HG02973 (cell line): ENCODE results near the gene PANK4.

Experiments used
- ATAC-seq: cut with Tn5 transposase; IDR thresholded peaks from one replicate; pipeline ENCODE4 v1.9.1; 2021; ENCODE audit warnings: moderate library complexity; ENCODE audit not compliant: unreplicated experiment

Gene PANK4

GRCh38 chr1:2501041-2501819 is 25.2 kb downstream of the PANK4 start:
- ATAC-seq, result no peak

DNA sequence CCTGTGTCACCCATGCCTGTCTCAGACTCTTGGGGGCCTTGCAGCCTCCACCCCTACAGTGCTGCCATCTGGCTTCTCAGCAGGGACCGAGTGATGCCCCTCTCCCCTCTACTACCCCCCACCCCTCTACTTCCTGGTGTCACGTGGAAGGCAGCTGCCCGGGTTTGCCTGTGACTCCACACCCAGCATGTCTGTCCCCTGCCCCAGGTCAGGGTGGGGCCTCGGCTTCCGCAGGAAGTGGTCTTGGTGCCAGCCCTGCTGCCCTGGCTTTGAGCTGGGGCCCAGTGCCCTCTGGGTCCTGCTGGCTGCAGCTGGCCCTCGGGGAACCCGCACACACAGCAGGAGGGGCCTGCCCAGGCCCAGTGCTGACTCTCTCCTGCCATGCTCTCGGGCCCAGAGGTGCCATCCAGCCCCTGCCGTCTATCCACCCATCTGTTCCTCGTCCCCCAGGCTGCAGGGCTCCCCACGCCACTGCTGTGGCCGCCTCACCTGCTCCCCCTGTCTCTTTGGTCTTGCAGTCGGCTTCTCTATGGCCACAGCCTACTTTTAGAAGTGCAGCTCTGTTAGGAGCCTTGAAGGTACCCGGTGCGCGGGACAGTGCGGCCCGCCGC is 26.3 kb downstream of the PANK4 start:
- no peak for ATAC-seq

DNA sequence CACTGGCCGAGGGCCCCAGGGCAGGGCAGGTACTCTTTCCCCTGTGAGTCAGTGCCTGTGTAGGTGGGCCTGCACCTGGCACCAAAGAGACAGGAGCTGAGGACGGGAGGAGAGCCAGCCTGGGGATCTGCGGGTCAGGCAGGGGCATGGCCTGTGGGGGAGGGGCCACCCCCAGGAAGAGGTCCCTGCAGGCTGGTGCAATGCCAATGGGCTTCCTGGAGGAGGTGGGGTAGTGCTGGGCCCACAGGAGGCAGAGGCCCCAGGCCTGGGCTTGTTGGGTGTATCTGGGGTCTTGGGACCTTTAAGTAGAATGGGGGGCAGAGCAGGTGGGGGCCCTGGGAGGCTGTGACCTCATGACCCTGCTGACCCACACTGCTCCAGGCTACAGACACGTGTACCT is 27.1 kb downstream of the PANK4 start:
- ATAC-seq, result no peak

- ATAC-seq, result no peak
These were observed 27.7 kb downstream of the PANK4 start for GRCh38 chr1:2498648-2499047.

DNA sequence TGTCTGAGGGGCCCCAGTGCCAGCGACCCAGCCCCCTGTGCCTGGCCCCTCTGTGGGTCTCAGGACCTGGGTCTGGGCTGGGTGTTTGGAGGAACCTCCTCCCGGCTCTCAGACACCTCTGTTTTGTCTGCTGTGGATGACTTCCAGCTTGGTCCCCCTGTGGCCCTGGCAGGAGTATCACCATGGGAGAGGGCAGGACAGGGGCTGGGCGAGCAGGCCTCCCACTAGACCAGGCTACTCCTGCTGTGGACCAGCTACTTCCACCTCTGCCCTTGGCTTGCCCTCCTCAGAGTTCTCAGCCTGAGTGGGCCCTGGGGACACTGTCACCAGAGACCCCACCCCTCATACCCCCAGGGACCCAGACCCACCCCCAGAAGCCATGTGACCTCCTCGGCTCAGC is 28.5 kb downstream of the PANK4 start:
- no peak for ATAC-seq

- ATAC-seq, result no peak
These were observed 29.6 kb downstream of the PANK4 start for GRCh38 chr1:2496746-2497145.

GRCh38 chr1:2496087-2496622 is 30.2 kb downstream of the PANK4 start:
- no peak for ATAC-seq

DNA sequence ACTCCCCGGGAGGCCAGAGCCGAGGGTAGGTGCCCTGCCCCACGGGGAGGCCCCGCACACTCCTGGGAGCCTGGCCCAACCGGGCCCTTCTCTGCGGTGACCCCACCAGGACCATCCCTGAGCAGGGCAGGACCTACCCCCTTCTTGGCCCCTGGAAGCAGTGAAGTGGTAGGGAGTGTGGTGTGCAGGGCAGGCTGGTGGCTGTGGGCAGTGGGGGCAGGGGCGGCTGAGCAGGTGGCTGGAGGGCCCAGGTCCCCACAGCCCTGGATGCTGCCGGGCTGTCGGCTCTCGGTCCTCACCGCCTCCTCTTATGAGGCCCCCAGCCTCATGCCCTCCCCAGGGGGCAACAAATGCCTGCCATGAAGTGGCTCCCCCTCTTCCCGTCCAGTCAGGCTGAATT is 30.9 kb downstream of the PANK4 start:
- ATAC-seq, result no peak

DNA sequence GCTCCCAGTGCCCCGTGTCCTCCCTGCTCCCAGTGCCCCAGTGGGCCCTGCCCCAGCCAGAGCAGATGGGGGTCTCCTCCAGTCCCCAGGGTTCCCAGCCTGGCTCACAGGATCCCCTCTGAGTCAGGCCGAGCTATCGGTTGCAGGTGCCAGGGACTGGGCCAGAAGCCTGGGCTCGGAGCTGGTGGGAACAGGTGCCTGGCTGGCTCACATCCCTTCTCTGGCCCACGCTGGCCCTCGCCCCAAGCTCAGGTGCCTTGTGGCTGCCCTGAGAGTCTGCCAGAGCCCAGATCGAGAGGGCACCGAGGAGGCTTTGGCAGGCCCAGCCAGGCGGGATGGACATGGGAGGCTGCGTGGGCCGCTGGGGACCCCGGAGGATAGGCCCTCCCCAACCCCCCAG is 31.4 kb downstream of the PANK4 start:
- no peak for ATAC-seq

GRCh38 chr1:2494323-2494693 is 32.1 kb downstream of the PANK4 start:
- no peak for ATAC-seq

- ATAC-seq, result no peak
These were observed 32.6 kb downstream of the PANK4 start for GRCh38 chr1:2493691-2494322.

- no peak for ATAC-seq
These were observed 33.2 kb downstream of the PANK4 start for GRCh38 chr1:2493218-2493617.

DNA sequence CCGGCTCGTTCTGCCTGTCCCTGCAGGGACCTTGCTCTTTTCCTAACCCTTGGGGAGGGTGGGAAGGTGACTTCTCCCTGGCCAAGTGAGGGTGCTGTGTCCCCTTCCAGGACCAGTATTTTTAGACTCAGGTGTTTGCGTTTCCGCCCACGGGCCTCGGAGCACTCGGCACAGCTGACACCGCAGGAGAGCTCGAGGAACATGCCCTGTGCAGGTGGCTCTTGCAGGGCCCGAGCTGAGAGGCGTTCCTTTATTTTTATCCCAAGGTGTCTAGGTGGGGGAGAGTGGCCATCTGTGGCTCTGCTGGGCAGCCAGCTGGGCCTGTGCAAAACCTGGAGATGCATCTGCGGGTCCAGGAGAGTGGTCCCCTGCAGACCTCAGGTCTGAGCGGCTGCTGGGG is 34.3 kb downstream of the PANK4 start:
- ATAC-seq, result no peak

DNA sequence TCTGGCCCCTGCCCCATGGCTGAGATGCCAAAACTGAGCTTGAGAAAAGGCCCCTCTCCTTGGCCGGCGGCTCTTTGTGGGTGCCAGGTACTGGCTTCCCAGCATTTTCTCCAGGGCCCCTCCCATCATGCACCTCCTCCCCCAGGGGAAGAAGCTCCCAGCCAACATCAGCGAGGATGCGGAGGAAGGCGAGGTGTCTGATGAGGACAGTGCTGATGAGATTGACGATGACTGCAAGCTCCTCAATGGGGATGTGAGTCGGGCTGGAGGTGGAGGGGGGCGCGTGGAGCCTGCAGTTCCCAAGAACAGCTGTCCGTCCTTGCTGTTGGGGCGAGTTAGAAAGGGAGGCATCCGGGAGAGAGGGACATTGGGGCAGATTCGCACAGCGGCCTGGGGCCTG is 36.8 kb downstream of the PANK4 start:
- no peak for ATAC-seq

DNA sequence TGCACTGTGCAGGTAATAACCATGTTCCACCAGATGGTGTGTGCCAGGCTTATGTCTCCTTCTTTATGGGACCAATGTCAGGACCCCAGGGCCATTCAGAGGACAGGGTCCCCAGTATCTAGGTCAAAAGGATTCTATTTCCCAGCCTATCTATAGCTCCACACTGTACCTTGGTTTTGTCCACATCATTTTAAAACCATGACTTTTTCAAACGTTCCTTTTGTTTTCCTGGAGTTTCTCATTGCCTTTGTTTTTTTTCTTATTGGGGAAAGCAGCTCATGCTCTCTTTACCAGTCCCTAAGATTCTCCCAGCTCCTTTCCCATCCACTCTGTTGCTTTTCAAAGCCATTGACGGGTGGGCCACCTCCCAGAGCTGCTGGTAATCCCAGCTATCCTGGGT is 37.7 kb downstream of the PANK4 start:
- ATAC-seq, result no peak

DNA sequence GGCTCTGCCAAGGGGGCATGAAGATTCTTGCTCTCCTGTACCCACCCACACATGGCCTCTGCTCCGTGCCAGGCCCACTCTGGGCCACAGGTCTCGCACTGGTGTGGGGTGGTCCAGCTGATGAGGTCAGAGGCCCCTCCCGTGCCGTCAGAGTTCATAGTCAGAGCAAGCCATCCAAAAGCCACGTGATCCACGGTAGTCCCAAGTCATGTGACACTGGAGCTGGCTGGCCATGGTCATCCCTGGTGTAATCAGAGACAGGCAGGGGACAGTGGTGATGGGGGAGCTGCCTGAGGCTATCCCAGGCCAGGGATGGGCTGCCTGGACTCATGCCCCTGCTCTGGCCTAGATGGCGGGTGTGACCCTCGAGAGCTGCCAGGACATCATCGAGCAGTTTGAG is 39.8 kb downstream of the PANK4 start:
- ATAC-seq, result no peak

DNA sequence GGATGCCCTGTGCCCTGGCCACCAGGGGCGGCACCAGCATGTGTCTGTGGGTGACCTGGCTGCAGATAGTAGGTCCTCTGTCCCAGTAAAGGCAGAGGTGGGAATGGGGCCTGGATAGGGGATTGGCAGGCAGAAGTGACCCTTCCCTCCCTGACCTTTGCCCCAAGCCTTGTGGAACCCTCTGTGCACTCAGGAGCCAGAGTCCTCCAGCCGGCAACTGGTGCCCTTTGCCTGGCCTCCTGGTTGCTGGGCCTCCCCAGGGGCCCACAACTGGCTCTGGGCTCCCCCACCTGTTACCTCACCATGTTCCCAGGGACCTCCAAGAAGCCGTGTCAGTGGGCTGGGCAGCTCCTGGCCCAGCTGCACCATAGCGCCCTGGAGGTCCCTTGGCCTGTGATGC is 40.4 kb downstream of the PANK4 start:
- ATAC-seq, result no peak

DNA sequence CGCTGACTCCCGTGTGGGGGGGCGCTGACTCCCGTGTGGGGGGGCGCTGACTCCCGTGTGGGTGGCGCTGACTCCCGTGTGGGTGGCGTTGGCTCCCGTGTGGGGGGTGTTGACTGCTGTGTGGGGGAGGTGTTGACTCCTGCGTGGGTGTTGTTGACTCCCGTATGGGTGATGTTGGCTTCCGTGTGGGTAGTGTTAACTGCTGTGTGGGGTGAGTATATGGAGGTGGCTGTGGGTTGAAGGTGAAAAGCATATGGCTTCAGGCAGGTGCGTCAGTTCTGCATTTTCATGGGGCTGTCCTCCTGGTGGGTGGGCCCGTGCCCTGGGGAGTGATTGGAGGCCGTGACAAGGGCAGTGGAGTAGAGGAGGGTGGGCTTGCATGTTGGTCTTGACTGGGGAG is 42.4 kb downstream of the PANK4 start:
- ATAC-seq, result no peak

- ATAC-seq, result no peak
These were observed 43.4 kb downstream of the PANK4 start for GRCh38 chr1:2483026-2483425.

- ATAC-seq, result no peak
These were observed 43.8 kb downstream of the PANK4 start for GRCh38 chr1:2482588-2482987.

DNA sequence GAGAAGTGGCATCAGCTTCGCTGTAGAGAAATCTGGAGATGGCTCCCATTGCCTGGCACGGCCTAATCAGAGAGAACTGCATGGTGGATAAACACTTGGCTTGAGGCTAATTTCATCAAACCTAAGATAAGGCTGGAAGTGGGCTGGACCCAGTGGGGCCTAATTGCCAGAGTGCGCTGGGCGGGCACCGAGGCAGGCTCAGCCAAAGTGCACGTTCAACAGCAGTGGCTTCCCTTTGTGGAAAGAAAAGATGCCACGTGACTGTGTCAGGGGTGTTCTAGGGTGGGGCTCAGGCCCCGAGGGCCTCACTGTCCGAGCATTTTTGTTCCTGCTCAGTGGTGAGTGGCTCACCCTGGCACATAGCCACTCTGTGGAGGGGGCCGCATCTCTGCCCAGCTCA is 44.5 kb downstream of the PANK4 start:
- no peak for ATAC-seq

DNA sequence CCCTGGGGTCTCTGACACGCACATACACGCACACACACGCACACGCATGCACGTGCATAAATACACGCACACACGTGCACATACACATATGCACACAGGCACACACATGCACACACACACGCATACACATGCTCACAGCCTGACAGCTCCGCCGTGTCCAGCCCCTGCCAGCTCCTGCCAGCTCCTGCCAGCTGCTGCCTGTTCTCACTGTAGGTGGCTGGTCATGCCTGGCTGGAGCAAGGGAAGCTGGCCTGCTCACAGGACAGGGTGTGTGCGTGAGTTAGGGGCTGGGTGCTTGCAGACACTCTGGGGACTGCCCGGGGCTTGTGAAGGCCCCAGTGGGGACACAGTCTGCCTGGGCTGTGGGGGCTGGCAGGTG is 45.4 kb downstream of the PANK4 start:
- no peak for ATAC-seq
